ENCODE measurements around the gene COL12A1.

The COL12A1 gene

GRCh38 chr6:75205776-75206575, at the start of gene COL12A1:
Gene COL12A1, minus strand, starts transcription at chr6:75206053. Its CDS starts 3,261 bp downstream, at chr6:75202792.
- DNase-seq, result peak in 7 of 42 donors; percentile 21 to 63 (median 41)
- intact Hi-C loops (cut with DNase I), result loop anchor here (5.0 kb wide), 2 partner anchors 1114 to 1469 kb away; no protein-coding TSS in a partner anchor

GRCh38 chr6:75250552-75250951, 44.7 kb upstream of the COL12A1 start:
- DNase-seq, result no peak
- intact Hi-C loops (cut with DNase I), result no loop called here

GRCh38 chr6:75249837-75250236, 44.0 kb upstream of the COL12A1 start:
- DNase-seq, result no peak
- intact Hi-C loops (cut with DNase I), result no loop called here

GRCh38 chr6:75246386-75246785, 40.5 kb upstream of the COL12A1 start:
- intact Hi-C loops (cut with DNase I), result no loop called here

GRCh38 chr6:75244063-75244584, 38.3 kb upstream of the COL12A1 start:
- peak in 10 of 42 donors; percentile 4 to 47 (median 18) for DNase-seq
- intact Hi-C loops (cut with DNase I), result no loop called here

More at GRCh38 chr6:75246386-75246785, 40.5 kb upstream of the COL12A1 start:
- DNase-seq, result no peak

GRCh38 chr6:75243333-75244062, 37.6 kb upstream of the COL12A1 start, which contains the start of gene COX7A2:
Gene COX7A2, minus strand, starts transcription at chr6:75243801. Its CDS starts 67 bp downstream, at chr6:75243734.
- peak; percentile 86 to 98 (median 95) for DNase-seq
- intact Hi-C loops (cut with DNase I), result no loop called here

- DNase-seq, result no peak
- intact Hi-C loops (cut with DNase I), result no loop called here
Measured at GRCh38 chr6:75236630-75237029, 30.8 kb upstream of the COL12A1 start.

GRCh38 chr6:75235271-75235670, 29.4 kb upstream of the COL12A1 start:
- intact Hi-C loops (cut with DNase I), result no loop called here

GRCh38 chr6:75234126-75234865, 28.4 kb upstream of the COL12A1 start:
- intact Hi-C loops (cut with DNase I), result no loop called here
- peak in 30 of 42 donors; percentile 12 to 68 (median 36) for DNase-seq

More at GRCh38 chr6:75235271-75235670, 29.4 kb upstream of the COL12A1 start:
- no peak for DNase-seq

- DNase-seq, result no peak
- intact Hi-C loops (cut with DNase I), result no loop called here
Measured at GRCh38 chr6:75233092-75233615, 27.3 kb upstream of the COL12A1 start.

- DNase-seq, result peak in 24 of 42 donors; percentile 23 to 78 (median 54)
- intact Hi-C loops (cut with DNase I), result no loop called here
Measured at GRCh38 chr6:75230484-75231325, 24.9 kb upstream of the COL12A1 start.

- intact Hi-C loops (cut with DNase I), result no loop called here
- DNase-seq, result no peak
Measured at GRCh38 chr6:75224303-75224926, 18.6 kb upstream of the COL12A1 start.

- intact Hi-C loops (cut with DNase I), result no loop called here
- DNase-seq, result no peak
Measured at GRCh38 chr6:75223428-75223827, 17.6 kb upstream of the COL12A1 start.

- no peak for DNase-seq
- intact Hi-C loops (cut with DNase I), result no loop called here
Measured at GRCh38 chr6:75222261-75222660, 16.4 kb upstream of the COL12A1 start.

- intact Hi-C loops (cut with DNase I), result no loop called here
- DNase-seq, result no peak
Measured at GRCh38 chr6:75221116-75221515, 15.3 kb upstream of the COL12A1 start.

- intact Hi-C loops (cut with DNase I), result no loop called here
Measured at GRCh38 chr6:75220357-75220756, 14.5 kb upstream of the COL12A1 start.

GRCh38 chr6:75219263-75219662, 13.4 kb upstream of the COL12A1 start:
- no peak for DNase-seq

More at GRCh38 chr6:75220357-75220756, 14.5 kb upstream of the COL12A1 start:
- no peak for DNase-seq

More at GRCh38 chr6:75219263-75219662, 13.4 kb upstream of the COL12A1 start:
- intact Hi-C loops (cut with DNase I), result no loop called here

Measured in head of caudate nucleus (tissue), 42 donors.